Measurements from ENCODE around the gene GFRA4.

DNA sequence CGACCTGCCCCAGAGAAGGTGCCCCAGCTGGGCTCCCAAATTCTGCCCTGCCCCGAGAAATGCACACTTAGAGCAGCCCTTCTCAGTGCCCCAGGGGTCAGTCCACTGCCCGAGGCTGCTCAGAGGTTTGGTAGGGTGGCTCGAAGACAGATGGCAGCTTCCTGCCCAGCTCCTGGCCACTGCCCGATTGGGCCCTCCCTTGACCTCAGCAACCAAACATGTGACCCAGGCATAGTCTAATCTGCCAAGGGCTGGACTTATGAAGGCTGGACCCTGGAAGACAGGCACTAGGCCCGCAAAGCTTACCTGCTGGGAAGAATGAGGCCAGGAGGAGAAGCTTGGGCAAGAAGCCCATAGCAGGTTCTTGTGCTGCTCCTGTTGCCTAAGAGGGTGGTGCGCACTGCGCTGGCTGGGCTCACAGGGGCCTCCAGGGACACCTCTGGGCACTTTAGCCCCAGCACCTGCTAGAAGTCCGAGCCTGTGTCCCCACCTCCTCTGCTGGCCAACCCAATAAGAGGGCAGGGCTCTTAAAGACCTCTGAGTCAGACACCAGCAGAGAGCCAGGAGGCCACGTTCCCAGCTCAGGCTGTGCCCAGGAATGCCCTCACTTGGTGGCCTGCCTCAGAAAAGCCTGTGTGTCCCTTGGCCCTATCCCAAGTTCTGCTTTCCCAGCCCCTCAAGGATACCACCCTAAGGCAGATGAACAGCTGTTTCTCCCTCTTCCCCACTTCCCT lies 43.7 kb upstream of the GFRA4 start:
- TF ChIP-seq EZH2 (IDR thresholded peaks at IDR 0.05; ENCODE audit: borderline replicate concordance, low read depth, low read length, severe bottlenecking) = no peak
- TF ChIP-seq, protein P1, sequence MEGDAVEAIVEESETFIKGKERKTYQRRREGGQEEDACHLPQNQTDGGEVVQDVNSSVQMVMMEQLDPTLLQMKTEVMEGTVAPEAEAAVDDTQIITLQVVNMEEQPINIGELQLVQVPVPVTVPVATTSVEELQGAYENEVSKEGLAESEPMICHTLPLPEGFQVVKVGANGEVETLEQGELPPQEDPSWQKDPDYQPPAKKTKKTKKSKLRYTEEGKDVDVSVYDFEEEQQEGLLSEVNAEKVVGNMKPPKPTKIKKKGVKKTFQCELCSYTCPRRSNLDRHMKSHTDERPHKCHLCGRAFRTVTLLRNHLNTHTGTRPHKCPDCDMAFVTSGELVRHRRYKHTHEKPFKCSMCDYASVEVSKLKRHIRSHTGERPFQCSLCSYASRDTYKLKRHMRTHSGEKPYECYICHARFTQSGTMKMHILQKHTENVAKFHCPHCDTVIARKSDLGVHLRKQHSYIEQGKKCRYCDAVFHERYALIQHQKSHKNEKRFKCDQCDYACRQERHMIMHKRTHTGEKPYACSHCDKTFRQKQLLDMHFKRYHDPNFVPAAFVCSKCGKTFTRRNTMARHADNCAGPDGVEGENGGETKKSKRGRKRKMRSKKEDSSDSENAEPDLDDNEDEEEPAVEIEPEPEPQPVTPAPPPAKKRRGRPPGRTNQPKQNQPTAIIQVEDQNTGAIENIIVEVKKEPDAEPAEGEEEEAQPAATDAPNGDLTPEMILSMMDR (IDR thresholded peaks at IDR 0.05; ENCODE audit: borderline replicate concordance, extremely low read depth, low read length, poor library complexity, severe bottlenecking) = no peak

All from DND-41 (cell line).